ENCODE results near the gene FOS. TPM values are rescaled to one million over a fixed set of nuclear protein-coding genes. Genes with fewer than 3 reads are reported as not detected.

The FOS gene
- total RNA-seq, 1 experiment from 2014 or later: 23.9 TPM

- ChIA-PET POLR2A (no interaction called here), CTCF (no interaction called here)
- H3K27ac Mint-ChIP-seq: no peak overlapping the region
- H3K4me3 Mint-ChIP-seq: no peak overlapping the region
- no peak for ATAC-seq
- no peaks in the 10 kb centered on the region for H3K36me3 Mint-ChIP-seq
- H3K27me3 Mint-ChIP-seq (ENCODE audit: low read depth): no peaks in the 10 kb centered on the region; the same call in 1 of the 2 replicates
- H3K4me1 Mint-ChIP-seq: peaks cover 7% of the 10 kb centered on the region
- peaks cover 5% of the 10 kb centered on the region for H3K9me3 Mint-ChIP-seq
- DNase-seq (ENCODE audit: low spot score): no peak
- no peak for TF ChIP-seq MXD4 (CRISPR knock-in tag; IDR thresholded peaks at IDR 0.05; ENCODE audit: borderline replicate concordance)
- no peak for TF ChIP-seq CTCF (IDR thresholded peaks at IDR 0.05)
- no peak for TF ChIP-seq ATF6 (CRISPR knock-in tag; IDR thresholded peaks at IDR 0.05)
- no peak for TF ChIP-seq NFYB (CRISPR knock-in tag; conservative IDR thresholded peaks at IDR 0.05; ENCODE audit: low read depth)
- TF ChIP-seq TEAD4 (CRISPR knock-in tag; IDR thresholded peaks at IDR 0.05): no peak
These were observed 39.7 kb downstream of the FOS start for GRCh38 chr14:75318353-75318752.

GRCh38 chr14:75319021-75319420 is 40.4 kb downstream of the FOS start:
- ATAC-seq: no peak
- peaks cover 5% of the 10 kb centered on the region for H3K9me3 Mint-ChIP-seq
- no peak overlapping the region for H3K27ac Mint-ChIP-seq
- H3K27me3 Mint-ChIP-seq (ENCODE audit: low read depth): no peaks in the 10 kb centered on the region; the same call in 1 of the 2 replicates
- DNase-seq (ENCODE audit: low spot score): no peak
- H3K4me3 Mint-ChIP-seq: no peak overlapping the region
- ChIA-PET POLR2A (no interaction called here), CTCF (no interaction called here)
- peaks cover 7% of the 10 kb centered on the region for H3K4me1 Mint-ChIP-seq
- no peaks in the 10 kb centered on the region for H3K36me3 Mint-ChIP-seq
- TF ChIP-seq E2F4 (CRISPR knock-in tag; IDR thresholded peaks at IDR 0.05; ENCODE audit: borderline replicate concordance, low read depth): no peak
- TF ChIP-seq CREM (CRISPR knock-in tag; IDR thresholded peaks at IDR 0.05): no peak
- no peak for TF ChIP-seq ATF6 (CRISPR knock-in tag; IDR thresholded peaks at IDR 0.05)
- TF ChIP-seq ATF2 (CRISPR knock-in tag; IDR thresholded peaks at IDR 0.05; ENCODE audit: borderline replicate concordance, low read depth): no peak
- no peak for TF ChIP-seq FOXK1 (CRISPR knock-in tag; IDR thresholded peaks at IDR 0.05)
- no peak for TF ChIP-seq ZNF423 (CRISPR knock-in tag; IDR thresholded peaks at IDR 0.05)
- TF ChIP-seq SOX15 (CRISPR knock-in tag; IDR thresholded peaks at IDR 0.05): no peak
- no peak for TF ChIP-seq SP1 (CRISPR knock-in tag; conservative IDR thresholded peaks at IDR 0.05)
- TF ChIP-seq NR2C2 (CRISPR knock-in tag; IDR thresholded peaks at IDR 0.05): no peak
- TF ChIP-seq ESRRA (CRISPR knock-in tag; IDR thresholded peaks at IDR 0.05; ENCODE audit: borderline replicate concordance): no peak
- no peak for TF ChIP-seq HMGA2 (CRISPR knock-in tag; IDR thresholded peaks at IDR 0.05)
- TF ChIP-seq MAX (CRISPR knock-in tag; IDR thresholded peaks at IDR 0.05): no peak
- no peak for TF ChIP-seq ATF3 (CRISPR knock-in tag; conservative IDR thresholded peaks at IDR 0.05)
- TF ChIP-seq E2F5 (CRISPR knock-in tag; IDR thresholded peaks at IDR 0.05): no peak

Data from WTC11 (cell line).